HG02981 (cell line): ENCODE measurements around the gene DAPK1.

Experiments
- ATAC-seq: cut with Tn5 transposase; IDR thresholded peaks from one replicate; pipeline ENCODE4 v1.9.1; 2021; ENCODE audit warnings: mild to moderate bottlenecking, moderate library complexity; ENCODE audit not compliant: unreplicated experiment

The DAPK1 gene

GRCh38 chr9:87662808-87663528 is 165.3 kb downstream of the DAPK1 start:
- ATAC-seq = no peak

GRCh38 chr9:87663556-87663955 is 165.9 kb downstream of the DAPK1 start:
- no peak for ATAC-seq

DNA sequence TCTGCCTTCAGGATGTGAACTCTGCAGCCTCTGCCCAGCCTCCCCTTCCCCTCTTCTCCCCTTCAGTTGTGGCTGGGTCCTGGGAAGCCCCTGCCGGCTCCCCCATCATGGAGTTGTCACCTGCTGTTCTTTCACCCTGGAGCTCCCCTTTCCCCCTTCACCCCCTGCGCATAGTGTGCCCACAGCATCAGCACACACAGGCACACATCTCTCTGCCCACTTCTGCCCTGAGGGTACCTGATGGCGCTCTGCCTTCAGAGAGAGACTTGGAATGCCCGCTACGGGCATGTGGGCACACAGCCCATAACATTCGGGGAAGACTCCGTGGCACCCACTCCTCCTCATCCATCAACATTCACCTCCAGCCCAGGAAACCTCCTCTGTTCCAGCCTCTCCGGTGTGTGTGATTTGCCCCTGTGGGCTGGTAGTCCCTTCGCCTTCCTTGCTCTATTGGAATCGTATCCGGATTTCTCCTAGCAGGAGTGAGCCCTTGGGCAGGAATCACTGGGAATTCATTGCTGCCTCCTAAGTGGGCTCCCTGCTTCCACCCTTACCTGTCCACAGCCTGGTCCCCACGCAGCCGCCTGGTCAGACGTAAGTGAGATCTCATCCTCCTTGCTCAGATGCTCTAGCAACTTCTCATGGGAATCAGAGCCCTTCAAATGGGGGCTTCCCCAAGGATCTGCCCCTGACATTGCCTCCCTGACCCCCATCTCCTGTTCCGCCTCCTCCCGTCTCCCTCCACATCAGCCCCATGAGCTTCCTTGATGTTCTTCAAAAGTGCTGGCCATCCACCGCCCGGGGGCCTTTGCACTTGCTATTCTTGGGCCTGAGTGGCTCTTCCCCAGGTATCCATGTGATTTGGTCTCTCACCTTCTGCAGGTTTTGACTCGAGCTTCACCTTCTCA is 166.7 kb downstream of the DAPK1 start:
- ATAC-seq = no peak

- ATAC-seq = no peak
These were observed 167.8 kb downstream of the DAPK1 start for GRCh38 chr9:87665505-87665904.

- no peak for ATAC-seq
These were observed 169.6 kb downstream of the DAPK1 start for GRCh38 chr9:87667164-87667738.

GRCh38 chr9:87668222-87668621 is 170.6 kb downstream of the DAPK1 start:
- no peak for ATAC-seq

DNA sequence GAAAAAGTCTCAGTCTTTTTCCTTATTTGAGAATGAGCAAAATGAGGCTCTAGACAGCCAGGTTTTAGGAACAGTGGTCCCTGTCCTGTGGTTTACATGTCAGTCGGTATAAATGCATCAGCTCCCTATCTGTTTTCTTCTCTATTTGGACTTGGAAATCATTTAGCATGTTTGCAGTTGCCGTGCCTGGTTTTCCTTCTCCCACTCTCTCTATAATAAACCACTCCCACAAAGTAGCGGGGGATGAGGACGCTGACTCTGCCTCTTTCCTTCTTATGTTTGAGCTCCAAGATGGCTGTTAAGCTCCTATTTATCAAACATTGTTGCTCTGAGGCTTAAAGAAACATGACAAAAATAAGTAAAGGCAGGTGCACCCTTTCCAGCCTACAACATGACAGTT is 171.1 kb downstream of the DAPK1 start:
- ATAC-seq = no peak

- no peak for ATAC-seq
These were observed 173.1 kb downstream of the DAPK1 start for GRCh38 chr9:87670572-87671264.

DNA sequence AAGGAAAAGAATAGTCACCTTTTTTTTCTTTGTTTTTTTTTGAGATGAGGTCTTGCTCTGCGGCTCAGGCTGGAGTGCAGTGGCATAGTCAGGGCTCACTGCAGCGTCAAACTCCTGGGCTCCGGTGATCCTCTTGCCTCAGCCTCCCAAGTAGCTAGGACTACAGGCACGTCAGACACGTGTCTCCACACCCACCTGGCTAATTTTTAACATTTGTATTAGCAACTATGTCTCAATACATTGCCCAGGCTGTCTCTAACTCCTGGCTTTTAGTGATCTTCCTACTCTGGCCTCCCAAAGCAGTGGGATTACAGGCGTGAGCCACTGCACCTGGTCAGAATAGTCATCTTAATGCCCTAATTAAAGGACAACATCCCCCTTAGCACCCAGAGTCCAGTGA is 173.8 kb downstream of the DAPK1 start:
- ATAC-seq = no peak

DNA sequence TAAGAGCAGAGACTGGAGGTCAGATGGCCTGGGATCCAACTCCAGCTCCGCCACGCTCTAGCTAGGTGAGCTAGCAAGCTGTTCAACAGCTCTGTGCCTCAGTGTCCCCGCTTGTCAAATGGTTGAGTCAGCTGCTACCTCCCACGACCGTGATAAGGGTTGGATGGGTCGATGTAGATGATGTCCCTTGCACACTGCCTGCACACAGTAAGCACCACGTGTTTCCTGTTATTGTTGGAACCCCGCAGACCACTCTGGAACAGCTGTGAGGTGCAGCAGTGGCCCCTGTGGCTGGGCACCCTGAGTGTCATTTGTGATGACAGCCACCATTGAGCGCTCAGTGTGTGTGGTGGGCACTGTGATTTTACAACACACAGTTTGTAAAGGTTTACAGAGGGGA is 174.3 kb downstream of the DAPK1 start:
- no peak for ATAC-seq

GRCh38 chr9:87672586-87672985 is 174.9 kb downstream of the DAPK1 start:
- ATAC-seq = no peak

GRCh38 chr9:87673446-87674120 is 175.9 kb downstream of the DAPK1 start:
- ATAC-seq = no peak

DNA sequence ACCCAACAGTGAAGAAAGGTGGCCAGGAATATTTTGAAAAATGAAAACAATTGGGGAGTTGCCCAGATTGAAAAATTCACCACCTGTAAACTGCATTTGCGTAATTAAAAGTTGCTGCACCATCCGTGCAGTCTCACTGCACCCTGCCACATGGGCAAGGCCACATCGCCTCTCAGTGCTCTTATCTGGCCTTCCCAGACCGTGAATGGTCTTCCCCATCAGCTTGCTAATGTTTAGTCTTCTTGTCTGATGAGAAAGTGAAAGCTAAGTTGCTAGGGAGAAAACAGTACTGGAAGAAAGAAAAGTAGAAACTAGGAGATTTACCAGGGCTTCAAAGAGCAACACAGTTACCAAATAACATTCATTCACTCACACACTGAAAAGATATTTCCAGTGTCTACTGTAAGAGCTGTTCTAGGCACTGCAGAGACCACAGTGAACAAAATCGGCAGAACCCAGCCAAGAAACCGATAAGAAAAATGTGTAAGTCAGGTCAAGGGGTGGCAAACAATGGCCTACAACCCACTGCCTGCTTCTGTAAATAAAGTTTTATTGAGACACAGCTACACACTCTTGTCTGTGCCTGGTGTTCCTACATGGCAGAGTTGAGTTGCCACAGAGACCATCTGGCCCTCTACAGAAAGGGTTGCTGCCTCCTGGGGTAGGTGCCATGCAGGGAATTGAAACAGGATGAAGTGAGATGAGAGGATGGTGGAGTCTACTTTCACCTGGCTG is 177.1 kb downstream of the DAPK1 start:
- no peak for ATAC-seq

GRCh38 chr9:87675906-87676515 is 178.3 kb downstream of the DAPK1 start:
- ATAC-seq = no peak

DNA sequence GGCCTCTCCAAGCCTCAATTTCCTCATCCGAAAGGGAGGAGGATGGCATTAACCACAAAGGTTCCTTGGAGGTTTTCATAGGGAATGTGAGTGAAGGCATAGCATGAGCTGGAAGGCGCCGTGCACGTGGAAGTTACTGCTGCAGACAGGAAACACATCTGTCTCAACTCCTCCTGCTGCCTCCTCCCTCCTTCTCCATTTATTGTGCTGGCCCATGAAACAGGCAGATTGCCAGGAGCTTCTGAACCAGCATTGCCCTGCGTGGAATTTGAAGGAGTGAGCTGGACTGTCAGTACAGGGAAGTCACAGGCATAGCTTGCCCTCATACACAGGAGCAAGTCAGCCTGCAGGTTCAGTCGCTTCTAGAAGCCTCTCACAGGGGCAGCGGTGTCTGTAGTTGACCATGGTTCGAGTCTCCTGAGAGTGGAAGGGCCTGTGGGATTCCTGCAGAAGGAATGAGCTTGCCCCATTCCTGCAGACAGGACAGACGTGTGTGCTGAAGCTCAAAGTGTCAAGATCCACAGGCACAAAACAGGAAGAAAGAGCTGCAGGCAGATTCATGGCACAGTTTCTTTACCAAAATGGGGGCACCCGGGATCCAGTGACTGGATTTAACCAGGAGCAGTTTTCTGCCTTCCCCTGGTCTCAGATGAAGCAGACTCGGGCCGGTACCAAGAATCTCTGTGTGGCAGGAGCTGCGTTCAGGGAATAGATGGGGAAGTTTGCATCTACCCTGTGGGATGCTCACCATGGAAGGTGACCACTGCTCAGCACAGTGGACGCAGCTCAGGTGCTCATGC is 179.5 kb downstream of the DAPK1 start:
- ATAC-seq = no peak

- ATAC-seq = no peak
These were observed 180.3 kb downstream of the DAPK1 start for GRCh38 chr9:87677776-87678587.

GRCh38 chr9:87678650-87679355 is 181.1 kb downstream of the DAPK1 start:
- ATAC-seq = no peak
